Thymus (tissue), 11 donors: ENCODE measurements around the gene FBXW2. TPM values are rescaled to one million over a fixed set of nuclear protein-coding genes. Genes with fewer than 3 reads are reported as not detected.

Source experiments
- DNase-seq, 9 donors: peaks; one replicate each; pipeline ENCODE4 v3.0.0-alpha.2; 2013; ENCODE audit warnings: low spot score in 9 of 9, low read depth in 6 of 9, missing footprints in 1 of 9
- H3K27ac ChIP-seq, 2 donors: one replicate each; pipeline ENCODE4 v1.5.1; 2013; ENCODE audit warnings: control low read depth in 1 of 2, low read depth in 1 of 2, low read length in 1 of 2, mild to moderate bottlenecking in 1 of 2, moderate library complexity in 1 of 2
- H3K27me3 ChIP-seq, 2 donors: one replicate each; pipeline ENCODE4 v1.5.1; 2013; ENCODE audit warnings: low read length in 1 of 2; ENCODE audit not compliant: control insufficient read depth in 2 of 2, insufficient read depth in 1 of 2
- H3K36me3 ChIP-seq, 2 donors: one replicate each; pipeline ENCODE4 v1.5.1; 2013; ENCODE audit warnings: low read length in 1 of 2, mild to moderate bottlenecking in 1 of 2, moderate library complexity in 1 of 2; ENCODE audit not compliant: control insufficient read depth in 2 of 2, insufficient read depth in 2 of 2
- H3K4me1 ChIP-seq, 2 donors: one replicate each; pipeline ENCODE4 v1.5.1; 2013; ENCODE audit warnings: low read length in 2 of 2; ENCODE audit not compliant: control insufficient read depth in 2 of 2, insufficient read depth in 2 of 2
- H3K4me3 ChIP-seq, 2 donors: one replicate each; pipeline ENCODE4 v1.5.1; 2013; ENCODE audit warnings: low read length in 2 of 2, control low read depth in 1 of 2, mild to moderate bottlenecking in 1 of 2
- H3K9me3 ChIP-seq, 2 donors: one replicate each; pipeline ENCODE4 v1.5.1; 2013; ENCODE audit warnings: low read length in 1 of 2, mild to moderate bottlenecking in 1 of 2; ENCODE audit not compliant: control insufficient read depth in 2 of 2, insufficient read depth in 1 of 2
- WGBS: extraction: QIAGEN DNeasy Blood & Tissue Kit; methylation state at CpG from one replicate; pipeline ENCODE4 v1.1.7; 2013; 5-methylcytosine and 5-hydroxymethylcytosine counted together
- polyA plus RNA-seq: library from polyadenylated mRNA; stranded (reverse); fragments of 200-250 nt; gene quantifications from one replicate; pipeline ENCODE4 v1.2.3, GENCODE V29; 2013
- total RNA-seq: library from RNA; stranded (reverse); fragments of 120-200 nt; gene quantifications from one replicate; pipeline ENCODE4 v1.2.4, GENCODE V29; 2013
- donor health status: healthy.

FBXW2 gene
- total and polyA plus RNA-seq, 2 donors: 14.1 to 18.1 TPM

DNA sequence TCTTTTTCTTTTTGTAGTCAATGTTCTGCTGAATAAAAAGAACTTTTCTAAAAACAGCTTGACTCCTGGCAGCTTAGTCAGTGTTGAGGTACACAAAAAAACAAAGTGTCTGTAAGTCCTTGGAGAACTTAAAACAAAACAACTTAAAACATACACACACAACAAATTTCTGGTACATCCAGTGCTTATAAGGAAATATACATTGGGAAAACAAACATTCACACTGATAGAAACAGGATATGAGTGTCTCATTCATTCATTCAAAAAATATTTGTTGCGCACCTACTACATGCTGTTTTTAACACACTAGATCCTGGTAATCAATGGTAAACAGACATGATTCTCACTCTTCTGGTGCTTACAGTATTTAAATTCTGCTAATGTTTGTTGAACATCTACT lies 51.5 kb downstream of the FBXW2 start:
- no peaks in the 10 kb centered on the region for H3K36me3 ChIP-seq
- 99% methylated on average over 1 of the region's 1 CpG for WGBS
- no peak overlapping the region for H3K4me3 ChIP-seq
- H3K9me3 ChIP-seq: no peaks in the 10 kb centered on the region
- DNase-seq: no peak
- no peaks in the 10 kb centered on the region for H3K27me3 ChIP-seq
- no peak overlapping the region for H3K27ac ChIP-seq
- no peaks in the 10 kb centered on the region for H3K4me1 ChIP-seq

GRCh38 chr9:120741191-120741590 lies 52.0 kb downstream of the FBXW2 start:
- no peaks in the 10 kb centered on the region for H3K4me1 ChIP-seq
- no peak for DNase-seq
- 91% methylated on average over 1 of the region's 1 CpG for WGBS
- H3K4me3 ChIP-seq: no peak overlapping the region
- H3K27me3 ChIP-seq: no peaks in the 10 kb centered on the region
- H3K27ac ChIP-seq: no peak overlapping the region
- no peaks in the 10 kb centered on the region for H3K9me3 ChIP-seq
- no peaks in the 10 kb centered on the region for H3K36me3 ChIP-seq

DNA sequence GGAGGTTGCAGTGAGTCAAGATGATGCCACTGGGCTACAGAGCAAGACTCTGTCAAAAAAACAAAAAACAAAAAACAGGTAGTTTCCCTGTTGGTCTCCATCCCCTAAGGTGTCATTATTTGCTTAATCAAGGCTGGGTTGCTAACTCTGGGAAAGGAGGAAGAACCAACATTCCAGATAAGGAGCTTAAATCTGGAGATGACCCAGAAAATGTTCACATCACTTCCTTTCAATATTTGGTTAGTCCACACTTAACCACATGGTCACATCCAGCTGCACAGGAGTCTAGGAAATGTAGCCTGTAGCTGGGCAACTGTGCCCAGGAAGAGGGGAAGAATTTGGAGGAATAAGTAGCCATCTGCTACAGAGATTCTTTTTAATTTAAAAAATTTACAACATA lies 53.1 kb downstream of the FBXW2 start:
- Histone ChIP-seq H3K4me3 (no peak overlapping the region), H3K4me1 (peaks cover 0 to 2% of the 10 kb centered on the region in 2 donors), H3K27me3 (no peaks in the 10 kb centered on the region), H3K9me3 (no peaks in the 10 kb centered on the region), H3K36me3 (no peaks in the 10 kb centered on the region), H3K27ac (no peak overlapping the region)
- DNase-seq: no peak

GRCh38 chr9:120737416-120738165 lies 55.6 kb downstream of the FBXW2 start:
- 98% methylated on average over 5 of the region's 5 CpGs for WGBS
- Histone ChIP-seq H3K4me1 (peaks cover 0 to 7% of the 10 kb centered on the region in 2 donors), H3K9me3 (no peaks in the 10 kb centered on the region), H3K27ac (no peak overlapping the region), H3K36me3 (no peaks in the 10 kb centered on the region), H3K27me3 (no peaks in the 10 kb centered on the region), H3K4me3 (no peak overlapping the region)
- DNase-seq: no peak

DNA sequence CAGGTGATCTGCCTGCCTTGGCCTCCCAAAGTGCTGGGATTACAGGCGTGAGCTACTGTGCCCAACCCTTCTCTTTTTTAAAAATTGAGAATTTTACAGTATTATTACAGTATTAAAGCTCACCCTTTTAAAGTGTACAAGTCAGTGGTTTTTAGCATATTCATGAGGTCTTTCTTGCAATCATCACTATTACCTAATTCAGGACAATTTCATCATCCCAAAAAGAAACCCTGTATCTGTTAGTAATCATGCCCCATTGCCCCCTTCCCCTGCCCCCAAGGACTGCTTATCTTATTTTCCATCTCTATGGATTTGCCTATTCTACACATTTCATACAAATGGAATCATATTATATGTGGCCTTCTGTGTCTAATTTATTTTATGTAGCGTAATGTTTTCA lies 56.3 kb downstream of the FBXW2 start:
- no peak overlapping the region for H3K4me3 ChIP-seq
- no peak overlapping the region for H3K27ac ChIP-seq
- H3K36me3 ChIP-seq: no peaks in the 10 kb centered on the region
- WGBS: 96% methylated on average over 2 of the region's 2 CpGs
- DNase-seq: no peak
- H3K9me3 ChIP-seq: no peaks in the 10 kb centered on the region
- peaks cover 0 to 7% of the 10 kb centered on the region in 2 donors for H3K4me1 ChIP-seq
- H3K27me3 ChIP-seq: no peaks in the 10 kb centered on the region

GRCh38 chr9:120735415-120736126 lies 57.6 kb downstream of the FBXW2 start:
- Histone ChIP-seq H3K27me3 (no peaks in the 10 kb centered on the region), H3K4me1 (peaks cover 0 to 7% of the 10 kb centered on the region in 2 donors), H3K4me3 (no peak overlapping the region), H3K36me3 (no peaks in the 10 kb centered on the region), H3K9me3 (no peaks in the 10 kb centered on the region), H3K27ac (no peak overlapping the region)
- no peak for DNase-seq
- 74% methylated on average over 3 of the region's 3 CpGs for WGBS

- Histone ChIP-seq H3K4me1 (peaks cover 0 to 7% of the 10 kb centered on the region in 2 donors), H3K4me3 (no peak overlapping the region), H3K36me3 (no peaks in the 10 kb centered on the region), H3K27me3 (no peaks in the 10 kb centered on the region), H3K9me3 (no peaks in the 10 kb centered on the region), H3K27ac (no peak overlapping the region)
- DNase-seq: no peak
- 37% methylated on average over 2 of the region's 2 CpGs for WGBS
These were observed 58.4 kb downstream of the FBXW2 start for GRCh38 chr9:120734607-120735410.

GRCh38 chr9:120733190-120733589 lies 60.0 kb downstream of the FBXW2 start:
- Histone ChIP-seq H3K36me3 (no peaks in the 10 kb centered on the region), H3K9me3 (no peaks in the 10 kb centered on the region), H3K4me1 (peaks cover 0 to 7% of the 10 kb centered on the region in 2 donors), H3K27ac (no peak overlapping the region), H3K27me3 (no peaks in the 10 kb centered on the region), H3K4me3 (no peak overlapping the region)
- WGBS: 93% methylated on average over 5 of the region's 5 CpGs
- no peak for DNase-seq
